ENCODE measurements around the gene SELENOM.

SELENOM gene

DNA sequence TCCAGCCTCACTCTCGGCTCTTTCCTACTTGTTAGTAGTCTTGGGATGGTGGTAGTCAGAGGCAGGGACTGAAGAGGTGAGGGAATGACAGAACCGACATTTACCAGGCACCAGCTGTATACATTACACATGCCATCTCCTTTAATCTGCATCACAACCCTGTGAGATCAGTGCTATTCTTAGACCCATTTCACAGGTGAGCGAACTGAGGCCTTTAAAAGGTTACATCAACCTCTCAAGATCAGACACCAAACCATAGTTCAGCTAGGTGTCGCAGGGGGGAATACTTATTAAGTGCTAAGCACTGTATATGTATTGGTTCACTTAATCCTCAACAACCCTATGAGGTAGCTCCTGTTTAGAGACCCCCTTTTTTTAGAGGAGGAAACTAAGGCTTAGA is 27.3 kb upstream of the SELENOM start:
- H3K4me3 ChIP-seq (replicated peaks; ENCODE audit: insufficient read depth, low read length): no peak overlapping the region
- H3K27me3 ChIP-seq (ENCODE audit: insufficient read depth, poor library complexity, severe bottlenecking): no peaks in the 10 kb centered on the region
- TF ChIP-seq SPI1 (IDR thresholded peaks at IDR 0.05; ENCODE audit: borderline replicate concordance, low read depth): no peak
- TF ChIP-seq GABPA (IDR thresholded peaks at IDR 0.05; ENCODE audit: low read depth): no peak
- no peak for TF ChIP-seq POLR2AphosphoS5 (IDR thresholded peaks at IDR 0.05; ENCODE audit: low read depth)
- TF ChIP-seq, protein P1, sequence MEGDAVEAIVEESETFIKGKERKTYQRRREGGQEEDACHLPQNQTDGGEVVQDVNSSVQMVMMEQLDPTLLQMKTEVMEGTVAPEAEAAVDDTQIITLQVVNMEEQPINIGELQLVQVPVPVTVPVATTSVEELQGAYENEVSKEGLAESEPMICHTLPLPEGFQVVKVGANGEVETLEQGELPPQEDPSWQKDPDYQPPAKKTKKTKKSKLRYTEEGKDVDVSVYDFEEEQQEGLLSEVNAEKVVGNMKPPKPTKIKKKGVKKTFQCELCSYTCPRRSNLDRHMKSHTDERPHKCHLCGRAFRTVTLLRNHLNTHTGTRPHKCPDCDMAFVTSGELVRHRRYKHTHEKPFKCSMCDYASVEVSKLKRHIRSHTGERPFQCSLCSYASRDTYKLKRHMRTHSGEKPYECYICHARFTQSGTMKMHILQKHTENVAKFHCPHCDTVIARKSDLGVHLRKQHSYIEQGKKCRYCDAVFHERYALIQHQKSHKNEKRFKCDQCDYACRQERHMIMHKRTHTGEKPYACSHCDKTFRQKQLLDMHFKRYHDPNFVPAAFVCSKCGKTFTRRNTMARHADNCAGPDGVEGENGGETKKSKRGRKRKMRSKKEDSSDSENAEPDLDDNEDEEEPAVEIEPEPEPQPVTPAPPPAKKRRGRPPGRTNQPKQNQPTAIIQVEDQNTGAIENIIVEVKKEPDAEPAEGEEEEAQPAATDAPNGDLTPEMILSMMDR (IDR thresholded peaks at IDR 0.05; ENCODE audit: insufficient read depth, low read length): no peak
- TF ChIP-seq REST (IDR thresholded peaks at IDR 0.05; ENCODE audit: insufficient replicate concordance, low read depth): no peak
- H3K27ac ChIP-seq (replicated peaks): no peak overlapping the region
- no peak for DNase-seq (ENCODE audit: low read depth in 1 of 2, low spot score in 1 of 2)

DNA sequence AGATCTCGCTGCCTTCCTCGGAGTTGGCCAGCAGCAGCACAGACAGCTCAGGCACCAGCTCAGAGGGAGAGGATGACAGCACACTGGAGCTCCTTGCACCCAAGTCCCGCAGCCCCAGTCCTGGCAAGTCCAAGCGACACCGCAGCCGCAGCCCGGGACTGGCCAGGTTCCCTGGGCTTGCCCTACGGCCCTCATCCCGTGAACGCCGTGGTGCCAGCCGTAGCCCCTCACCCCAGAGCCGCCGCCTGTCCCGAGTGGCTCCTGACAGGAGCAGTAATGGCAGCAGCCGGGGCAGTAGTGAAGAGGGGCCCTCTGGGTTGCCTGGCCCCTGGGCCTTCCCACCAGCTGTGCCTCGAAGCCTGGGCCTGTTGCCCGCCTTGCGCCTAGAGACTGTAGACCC is 26.5 kb upstream of the SELENOM start:
- Histone ChIP-seq H3K27me3 (ENCODE audit: insufficient read depth, poor library complexity, severe bottlenecking) (no peaks in the 10 kb centered on the region), H3K4me3 (replicated peaks; ENCODE audit: insufficient read depth, low read length) (no peak overlapping the region), H3K27ac (replicated peaks) (no peak overlapping the region)
- no peak for DNase-seq (ENCODE audit: low read depth in 1 of 2, low spot score in 1 of 2)
- TF ChIP-seq, protein P1 (IDR thresholded peaks at IDR 0.05; ENCODE audit: insufficient read depth, low read length): no peak
- TF ChIP-seq POLR2AphosphoS5 (IDR thresholded peaks at IDR 0.05; ENCODE audit: low read depth): no peak
- TF ChIP-seq GABPA (IDR thresholded peaks at IDR 0.05; ENCODE audit: low read depth): no peak
- TF ChIP-seq SPI1 (IDR thresholded peaks at IDR 0.05; ENCODE audit: borderline replicate concordance, low read depth): no peak
- no peak for TF ChIP-seq REST (IDR thresholded peaks at IDR 0.05; ENCODE audit: insufficient replicate concordance, low read depth)

DNA sequence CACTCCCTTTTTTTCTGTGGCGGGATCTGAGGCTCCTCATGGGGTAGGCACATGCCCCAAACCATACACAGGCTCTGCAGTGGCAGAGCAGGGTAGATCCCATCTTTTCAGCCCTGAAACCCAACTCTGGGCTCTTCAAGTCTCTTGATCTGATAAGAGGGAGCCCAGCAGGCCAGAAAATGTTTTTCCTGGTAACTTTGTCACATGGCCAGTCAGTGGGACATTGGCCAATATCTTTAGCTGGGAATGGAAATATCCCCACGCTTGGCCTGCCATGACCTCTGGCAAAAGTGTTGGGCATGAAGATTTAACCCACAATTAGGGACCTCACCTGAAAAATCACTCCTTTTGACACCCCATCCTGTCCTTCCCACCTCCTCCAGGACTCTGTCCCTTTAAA is 23.5 kb upstream of the SELENOM start:
- DNase-seq (ENCODE audit: low read depth in 1 of 2, low spot score in 1 of 2): no peak
- Histone ChIP-seq H3K27ac (replicated peaks) (no peak overlapping the region), H3K27me3 (ENCODE audit: insufficient read depth, poor library complexity, severe bottlenecking) (no peaks in the 10 kb centered on the region), H3K4me3 (replicated peaks; ENCODE audit: insufficient read depth, low read length) (no peak overlapping the region)
- TF ChIP-seq SPI1 (IDR thresholded peaks at IDR 0.05; ENCODE audit: borderline replicate concordance, low read depth) (no peak), GABPA (IDR thresholded peaks at IDR 0.05; ENCODE audit: low read depth) (no peak), POLR2AphosphoS5 (IDR thresholded peaks at IDR 0.05; ENCODE audit: low read depth) (no peak), REST (IDR thresholded peaks at IDR 0.05; ENCODE audit: insufficient replicate concordance, low read depth) (no peak)
- TF ChIP-seq, protein P1 (IDR thresholded peaks at IDR 0.05; ENCODE audit: insufficient read depth, low read length): no peak
